EH (cell line): Measurements from ENCODE around the gene SURF4.
"Not testable (repeated sequence)": the region's sequence is repeated elsewhere in the genome, so short reads cannot be mapped to it uniquely, and the experiment has no call there.

Source experiments
- DNase-seq: peaks from one replicate; pipeline ENCODE4 v3.0.0-alpha.2; 2015; ENCODE audit warnings: low read depth

SURF4 gene

GRCh38 chr9:133333566-133333965, 42.3 kb downstream of the SURF4 start:
- no peak for DNase-seq

DNA sequence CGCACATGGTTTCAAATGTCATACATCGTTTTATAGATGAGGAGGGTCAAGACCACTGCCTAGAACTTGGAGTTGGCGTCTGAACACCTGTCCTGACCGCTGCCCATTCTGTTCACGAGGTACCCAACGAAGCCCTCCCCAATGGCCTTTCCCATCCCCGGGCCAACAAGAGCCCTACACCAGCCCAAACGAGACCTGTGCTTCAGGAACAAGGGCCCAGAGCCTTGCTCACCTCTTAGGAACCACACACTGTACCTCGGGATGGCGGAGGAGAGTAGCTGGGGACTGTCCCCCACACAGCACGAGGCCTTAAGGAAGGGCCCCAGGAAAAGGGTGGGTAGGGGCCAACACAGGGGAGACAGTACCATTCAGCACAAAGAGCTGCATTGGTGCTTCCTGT, 42.8 kb downstream of the SURF4 start:
- DNase-seq: no peak

DNA sequence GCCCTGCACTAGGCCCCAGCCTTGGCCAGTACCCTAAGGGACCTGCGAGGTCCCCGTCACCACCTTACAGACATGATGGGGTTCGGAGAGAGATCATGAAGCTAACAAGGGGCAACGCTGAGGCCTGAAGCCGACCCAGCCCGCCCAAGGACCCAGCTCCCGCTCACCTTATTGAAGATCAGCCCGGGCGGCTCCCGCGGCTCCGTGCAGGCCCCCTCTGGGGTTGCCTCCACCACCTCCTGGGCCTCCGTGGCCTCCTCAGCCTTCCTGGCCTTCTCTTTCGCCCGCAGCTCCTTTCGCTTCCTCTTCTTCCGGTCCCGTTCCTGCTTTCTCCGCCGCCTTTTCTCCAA, 43.5 kb downstream of the SURF4 start:
- no peak for DNase-seq

DNA sequence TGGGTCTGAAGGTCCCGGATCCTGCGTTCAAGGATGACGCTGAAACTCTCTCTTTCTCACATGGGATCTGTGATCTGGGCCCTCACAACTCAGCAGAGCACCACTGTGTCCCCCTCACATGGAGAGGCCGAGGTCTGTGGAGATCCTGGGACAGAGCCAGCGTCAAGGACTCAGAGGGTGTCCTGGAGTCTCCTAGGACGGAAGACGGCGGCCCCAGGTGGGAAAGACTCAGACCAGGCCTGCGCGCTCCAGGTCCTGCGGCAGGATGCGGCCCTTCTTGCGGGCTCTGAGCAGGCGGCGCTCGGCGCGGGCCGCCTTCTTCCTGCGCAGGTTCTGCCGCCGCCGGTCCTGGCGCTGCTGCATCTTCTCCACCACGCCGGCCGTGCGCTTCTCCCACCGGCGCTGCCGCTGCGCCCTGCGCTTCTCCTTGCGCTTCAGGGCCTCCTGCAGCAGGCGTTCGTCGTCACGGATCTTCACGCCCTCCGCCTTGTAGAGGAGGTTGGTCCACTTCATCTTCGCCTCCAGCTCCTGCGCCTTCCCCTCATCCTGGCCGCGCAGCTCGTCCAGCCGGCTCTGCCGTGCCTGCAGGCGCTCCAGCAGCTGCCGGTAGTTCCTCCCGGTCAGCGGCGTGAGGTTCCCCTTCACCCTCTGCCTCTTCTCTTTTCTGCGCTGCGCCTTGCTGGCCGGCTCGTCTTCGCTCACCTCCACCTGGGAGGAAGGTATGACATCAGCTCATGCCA, 44.0 kb downstream of the SURF4 start:
- no peak for DNase-seq

- DNase-seq: no peak
Measured at GRCh38 chr9:133331221-133331620, 44.6 kb downstream of the SURF4 start.

DNA sequence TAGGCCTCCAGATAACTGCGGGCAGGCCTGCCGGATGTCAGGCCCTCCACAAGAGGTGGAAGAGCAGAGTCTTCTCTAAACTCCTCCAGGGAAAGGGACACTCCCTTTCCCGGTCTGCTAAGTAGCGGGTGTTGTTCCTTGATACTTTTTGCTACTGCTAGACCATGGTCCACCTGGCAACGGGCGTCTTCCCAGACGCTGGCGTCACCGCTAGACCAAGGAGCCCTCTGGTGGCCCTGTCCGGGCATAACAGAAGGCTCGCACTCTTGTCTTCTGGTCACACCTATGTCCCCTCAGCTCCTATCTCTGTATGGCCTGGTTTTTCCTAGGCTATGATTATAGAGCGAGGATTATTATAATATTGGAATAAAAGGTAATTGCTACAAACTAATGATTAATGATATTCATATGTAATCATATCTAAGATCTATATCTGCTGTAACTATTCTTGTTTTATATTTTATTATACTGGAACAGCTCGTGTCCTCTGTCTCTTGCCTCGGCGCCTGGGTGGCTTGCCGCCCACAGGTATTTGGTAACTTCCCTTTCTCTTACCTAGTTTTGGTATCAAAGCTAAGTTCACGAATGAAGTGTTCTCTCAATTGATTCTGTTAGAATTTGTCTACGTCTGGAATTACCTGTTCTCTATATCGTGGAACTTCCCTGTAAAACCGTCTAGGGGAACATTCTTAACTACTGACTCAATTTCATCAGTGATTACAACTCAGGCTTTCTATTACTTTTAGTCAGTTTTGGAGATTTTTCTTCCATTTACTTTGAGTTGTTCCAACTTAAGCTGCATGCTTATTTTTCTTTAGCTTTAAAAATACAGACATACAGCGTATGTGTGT, 46.3 kb downstream of the SURF4 start:
- not testable (repeated sequence) for DNase-seq

DNA sequence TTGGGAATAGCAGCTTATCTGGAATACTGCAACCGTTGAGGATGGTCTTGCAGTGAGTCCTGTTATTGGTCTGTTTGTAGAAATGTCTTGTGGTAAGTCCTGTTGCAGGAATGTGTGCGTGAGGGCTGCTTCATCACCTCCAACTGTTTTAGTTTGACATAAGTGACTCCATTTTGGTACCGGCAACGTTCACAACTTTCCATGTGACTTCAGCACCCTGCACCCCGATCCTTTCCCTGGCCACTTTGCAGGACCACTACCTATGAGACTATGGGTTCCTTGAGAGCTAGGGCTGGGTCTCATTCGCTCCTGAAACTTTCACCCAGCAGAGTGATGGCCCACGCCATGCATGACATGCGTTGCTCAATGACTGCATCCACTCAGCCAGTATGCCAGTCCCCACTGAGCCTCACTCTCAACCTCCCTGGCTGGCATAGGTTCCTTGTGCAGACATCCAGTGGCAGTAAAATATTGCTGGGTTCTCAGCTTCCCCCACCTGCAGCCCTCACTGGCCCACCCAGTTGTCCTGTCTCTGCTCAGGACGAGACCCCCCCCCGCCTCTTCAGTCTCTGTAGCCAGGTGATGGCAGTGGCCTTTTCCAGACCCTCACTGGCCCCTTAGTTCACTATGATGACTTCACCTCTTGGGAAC, 47.9 kb downstream of the SURF4 start:
- DNase-seq: no peak

- DNase-seq: not testable (repeated sequence)
Measured at GRCh38 chr9:133327021-133327420, 48.8 kb downstream of the SURF4 start.

DNA sequence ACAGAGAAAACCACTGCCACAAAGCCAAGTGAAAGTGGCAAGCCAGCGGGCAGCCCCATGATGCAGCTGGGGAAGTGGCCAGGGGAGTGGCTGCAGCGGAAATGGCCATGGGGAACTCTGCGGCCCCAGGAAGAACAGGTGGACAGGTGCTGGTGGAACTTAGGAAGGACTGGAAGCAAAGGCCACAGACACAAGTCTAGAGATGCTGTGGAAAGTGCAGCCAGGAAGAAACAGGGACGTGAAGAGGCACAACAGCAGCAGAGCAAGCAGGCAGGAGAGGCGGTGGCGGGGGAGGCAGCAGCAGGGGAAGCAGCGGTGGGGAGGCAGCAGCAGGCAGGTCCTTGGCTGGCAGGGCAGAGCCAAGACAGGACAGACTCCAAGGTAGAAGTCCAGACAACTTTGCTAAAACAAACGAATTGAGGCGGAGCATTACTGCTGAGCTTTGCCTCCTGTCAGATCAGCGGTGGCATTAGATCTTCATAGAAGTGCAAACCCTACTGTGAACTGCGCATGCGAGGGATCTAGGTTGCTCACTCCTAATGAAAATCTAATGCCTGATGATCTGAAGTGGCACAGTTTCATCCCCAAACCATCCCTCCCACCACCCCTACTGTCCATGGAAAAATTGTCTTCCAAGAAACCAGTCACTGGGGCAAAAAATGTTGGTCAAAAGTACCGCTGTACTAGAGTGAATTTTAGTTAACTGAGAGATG, 51.7 kb downstream of the SURF4 start:
- no peak for DNase-seq

- no peak for DNase-seq
Measured at GRCh38 chr9:133323211-133323610, 52.6 kb downstream of the SURF4 start.

DNA sequence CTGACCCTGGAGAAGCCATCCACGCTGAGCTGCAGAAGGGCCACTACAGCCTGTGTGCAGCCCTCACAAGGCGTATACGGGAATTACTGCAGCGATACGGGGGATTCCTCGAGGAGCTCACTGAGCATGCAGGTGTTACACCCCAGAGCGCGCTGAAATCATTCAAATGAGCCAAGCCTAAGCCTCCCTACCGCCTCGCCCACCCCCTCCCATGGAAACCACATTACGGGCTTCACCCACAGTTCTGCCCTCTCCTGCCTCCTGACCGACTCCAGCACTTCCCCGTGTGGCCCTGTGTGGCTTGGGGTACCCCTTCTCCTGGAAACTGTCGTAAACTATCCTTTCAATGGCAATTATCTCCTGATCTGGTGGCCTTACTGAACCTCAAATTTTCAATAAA, 53.2 kb downstream of the SURF4 start:
- no peak for DNase-seq

DNA sequence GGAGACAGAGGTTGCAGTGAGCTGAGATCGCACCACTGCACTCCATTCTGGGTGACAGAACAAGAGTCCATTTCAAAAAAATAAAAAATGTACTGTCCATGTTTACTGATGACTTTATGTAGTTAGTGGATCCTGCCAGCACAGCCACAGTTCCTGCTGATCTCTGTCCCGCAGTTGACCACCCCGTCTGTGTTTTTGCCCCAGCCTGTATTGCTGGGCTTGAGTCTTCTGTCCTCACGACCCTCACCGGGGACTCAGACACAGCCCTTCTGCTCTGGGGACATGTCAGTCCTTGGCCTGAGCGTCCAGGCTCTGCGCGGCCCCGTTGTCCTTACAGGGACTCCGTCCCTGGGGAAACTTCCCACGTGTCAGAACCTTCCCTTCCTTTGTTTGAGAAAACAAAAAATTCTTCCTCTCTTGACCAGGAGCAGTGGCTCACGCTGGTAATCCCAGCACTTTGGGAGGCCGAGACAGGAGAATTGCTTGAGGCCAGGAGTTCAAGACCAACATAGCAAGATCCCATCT, 54.4 kb downstream of the SURF4 start:
- DNase-seq: no peak

DNA sequence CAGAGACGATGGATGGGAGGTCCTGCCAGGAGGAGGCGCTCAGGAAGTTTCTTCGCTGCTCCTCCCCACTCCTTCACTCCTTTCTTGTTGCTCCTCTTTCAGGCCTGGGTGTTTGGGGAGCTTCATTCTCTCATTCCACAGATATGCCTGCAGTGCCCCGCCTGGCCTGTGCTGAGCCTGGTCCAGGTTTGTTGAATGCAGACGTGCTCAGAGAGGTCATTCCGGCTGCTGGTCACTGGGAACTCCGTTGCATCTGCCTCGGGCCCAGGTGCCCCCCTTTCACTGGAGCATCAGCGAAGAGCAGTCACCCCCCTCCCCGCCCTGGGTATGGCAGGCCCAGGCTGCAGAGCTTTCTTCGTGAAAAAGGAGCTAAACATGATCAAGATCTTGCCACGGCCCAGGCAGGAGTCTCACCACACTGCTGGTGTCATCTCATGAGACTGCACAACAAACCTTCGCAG, 55.4 kb downstream of the SURF4 start:
- DNase-seq: no peak

DNA sequence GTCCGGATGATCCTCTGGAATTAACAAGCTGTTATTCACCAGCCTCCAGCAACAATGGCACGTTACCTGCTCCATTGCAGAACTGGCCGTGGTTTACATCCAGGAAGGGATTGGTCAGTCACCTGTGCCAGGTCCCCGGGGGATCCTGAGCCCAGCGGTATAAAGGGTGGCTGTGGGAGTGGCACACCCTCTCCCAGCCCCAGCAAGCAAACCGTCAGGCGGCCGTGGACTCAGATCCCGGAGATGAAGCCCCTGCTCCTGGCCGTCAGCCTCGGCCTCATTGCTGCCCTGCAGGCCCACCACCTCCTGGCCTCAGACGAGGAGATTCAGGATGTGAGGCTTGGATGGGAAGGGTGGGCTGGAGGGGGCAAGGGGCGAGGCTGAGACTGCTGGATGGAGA, 58.3 kb downstream of the SURF4 start:
- not testable (repeated sequence) for DNase-seq

- no peak for DNase-seq
Measured at GRCh38 chr9:133315997-133316396, 59.9 kb downstream of the SURF4 start.
